K562 (cell line): ENCODE results near the gene CHST14. TPM values are rescaled to one million over a fixed set of nuclear protein-coding genes. Genes with fewer than 3 reads are reported as not detected.

ENCODE experiments used
- CBFA2T3 ChIP-seq: fragments of 450-650 bp; IDR thresholded peaks from 2 replicates; pipeline ENCODE4 v1.6.1; 2017
- CBX5 ChIP-seq: IDR thresholded peaks from 2 replicates; pipeline ENCODE4 v1.6.1; 2014; ENCODE audit warnings: low read depth, borderline replicate concordance
- CBX8 ChIP-seq: fragments of 200-600 bp; sonication (generic); IDR thresholded peaks from 2 replicates; pipeline ENCODE4 v1.6.1; 2012; ENCODE audit warnings: borderline replicate concordance, mixed run types, low read depth, mild to moderate bottlenecking, moderate library complexity, mixed read lengths, low read length, control low read depth, inconsistent platforms; ENCODE audit not compliant: poor library complexity, severe bottlenecking; ENCODE audit errors: extremely low read depth
- CCNT2 ChIP-seq: IDR thresholded peaks from 2 replicates; pipeline ENCODE4 v1.6.1; 2011; ENCODE audit warnings: borderline replicate concordance, low read depth, mild to moderate bottlenecking, moderate library complexity, mixed read lengths, low read length; ENCODE audit not compliant: insufficient read length; ENCODE audit errors: extremely low read depth
- CEBPB ChIP-seq: fragments of 450-650 bp; IDR thresholded peaks from 2 replicates; pipeline ENCODE4 v1.6.1; 2016; ENCODE audit warnings: missing genetic modification characterization, missing compliant biosample characterization
- CHD1 ChIP-seq: fragments of 200-600 bp; sonication (generic); IDR thresholded peaks from one replicate; pipeline ENCODE4 v1.6.1; 2012; ENCODE audit warnings: mild to moderate bottlenecking, moderate library complexity, low read length, inconsistent platforms
- DDX20 ChIP-seq: fragments of 450-650 bp; IDR thresholded peaks from 2 replicates; pipeline ENCODE4 v1.6.1; 2016; ENCODE audit warnings: missing genetic modification characterization, low read depth, mild to moderate bottlenecking, missing compliant biosample characterization, moderate library complexity
- E2F5 ChIP-seq: sonication (generic); formaldehyde crosslinking; IDR thresholded peaks from 2 replicates; pipeline ENCODE4 v1.8.0; 2022; ENCODE audit warnings: mild to moderate bottlenecking, missing genetic modification reagents
- ETV5 ChIP-seq: sonication (generic); formaldehyde crosslinking; IDR thresholded peaks from 2 replicates; pipeline ENCODE4 v1.4.0; 2020; ENCODE audit warnings: low read depth, mild to moderate bottlenecking, missing genetic modification reagents
- FOXA1 ChIP-seq: fragments of 450-650 bp; IDR thresholded peaks from 2 replicates; pipeline ENCODE4 v1.6.1; 2016; ENCODE audit warnings: mild to moderate bottlenecking, borderline replicate concordance
- FOXM1 ChIP-seq, 2 experiments: fragments of 450-650 bp in 1 of 2; sonication (generic) in 1 of 2; formaldehyde crosslinking in 1 of 2; IDR thresholded peaks; 2 replicates each; pipeline versions ENCODE4 v1.6.1 to v1.9.0; 2017 to 2022; ENCODE audit warnings: low read depth in 2 of 2, mild to moderate bottlenecking in 2 of 2, missing genetic modification reagents in 1 of 2, moderate library complexity in 1 of 2
- GABPA ChIP-seq: fragments of 200-800 bp; sonication (Bioruptor generic); conservative IDR thresholded peaks from 2 replicates; pipeline ENCODE4 v1.6.1; 2016; ENCODE audit warnings: low read depth, missing genetic modification characterization, missing compliant biosample characterization
- KAT2B ChIP-seq: IDR thresholded peaks from one replicate; pipeline ENCODE4 v1.6.1; 2012; ENCODE audit warnings: low read depth, mild to moderate bottlenecking, control low read depth, inconsistent platforms, low read length, moderate library complexity
- KAT8 ChIP-seq: fragments of 450-650 bp; IDR thresholded peaks from 2 replicates; pipeline ENCODE4 v1.6.1; 2016; ENCODE audit warnings: low read depth, mild to moderate bottlenecking
- MYNN ChIP-seq, 2 experiments: sonication (generic); formaldehyde crosslinking in 1 of 2; IDR thresholded peaks; 2 replicates each; pipeline versions ENCODE4 v1.5.0 to v1.6.1; 2016 to 2020; ENCODE audit warnings: antibody characterized with exemption in 1 of 2, missing genetic modification reagents in 1 of 2
- NCOR1 ChIP-seq: fragments of 450-650 bp; IDR thresholded peaks from 2 replicates; pipeline ENCODE4 v1.6.1; 2016; ENCODE audit warnings: mild to moderate bottlenecking, moderate library complexity
- NFATC3 ChIP-seq: fragments of 450-650 bp; IDR thresholded peaks from 2 replicates; pipeline ENCODE4 v1.6.1; 2017; ENCODE audit warnings: mild to moderate bottlenecking
- NFIX ChIP-seq: fragments of 250-450 bp; sonication (Bioruptor Pico); IDR thresholded peaks from 2 replicates; pipeline ENCODE4 v1.4.0; 2020; ENCODE audit warnings: low read depth, mild to moderate bottlenecking, moderate library complexity
- POLR2AphosphoS2 ChIP-seq: IDR thresholded peaks from 2 replicates; pipeline ENCODE4 v1.6.1; 2012; ENCODE audit warnings: low read length, improper control_type of control experiment
- RBM14 ChIP-seq: fragments of 200-400 bp; formaldehyde crosslinking; IDR thresholded peaks from 2 replicates; pipeline ENCODE4 v1.6.1; 2018; ENCODE audit warnings: low read depth, mild to moderate bottlenecking, low read length, moderate library complexity, borderline replicate concordance; ENCODE audit not compliant: insufficient read depth
- RBM17 ChIP-seq: fragments of 200-400 bp; formaldehyde crosslinking; IDR thresholded peaks from 2 replicates; pipeline ENCODE4 v1.6.1; 2017; ENCODE audit warnings: low read depth, mild to moderate bottlenecking, low read length, borderline replicate concordance
- RUNX1 ChIP-seq: sonication (generic); IDR thresholded peaks from 2 replicates; pipeline ENCODE4 v1.6.1; 2016; ENCODE audit warnings: antibody characterized with exemption, low read depth
- SMAD3 ChIP-seq: fragments of 450-650 bp; formaldehyde crosslinking; conservative IDR thresholded peaks from 2 replicates; pipeline ENCODE4 v1.4.0; 2020; ENCODE audit warnings: mild to moderate bottlenecking
- ZNF140 ChIP-seq: fragments of 250-450 bp; sonication (Bioruptor Pico); IDR thresholded peaks from 2 replicates; pipeline ENCODE4 v1.8.0; 2021; ENCODE audit warnings: moderate library complexity, mild to moderate bottlenecking, inconsistent platforms
- ZNF143 ChIP-seq: sonication (generic); formaldehyde crosslinking; IDR thresholded peaks from 2 replicates; pipeline ENCODE4 v1.9.0; 2022; ENCODE audit warnings: mild to moderate bottlenecking, missing genetic modification reagents
- ZNF347 ChIP-seq: fragments of 450-650 bp; formaldehyde crosslinking; IDR thresholded peaks from 2 replicates; pipeline ENCODE4 v1.4.0; 2020; ENCODE audit warnings: low read depth, mild to moderate bottlenecking, moderate library complexity
- ZNF699 ChIP-seq: fragments of 250-450 bp; sonication (Bioruptor Pico); IDR thresholded peaks from 2 replicates; pipeline ENCODE4 v1.8.0; 2021; ENCODE audit warnings: mild to moderate bottlenecking, moderate library complexity; ENCODE audit not compliant: insufficient replicate concordance
- ZNF707 ChIP-seq: fragments of 250-450 bp; sonication (Bioruptor Pico); conservative IDR thresholded peaks from 2 replicates; pipeline ENCODE4 v1.8.0; 2022; ENCODE audit warnings: inconsistent platforms, mild to moderate bottlenecking, moderate library complexity
- polyA plus RNA-seq, 8 experiments: library from polyadenylated mRNA; depleted of rRNA in 4 of 8; stranded (reverse) in 5 of 8; unstranded in 3 of 8; fragments of >200 nt; fragmentation: Nextera tagmentation in 2 of 8; fragmentation: Illumina TruSeq in 1 of 8; extraction: Ambion mirVana in 2 of 8; extraction: Trizol in 1 of 8; gene quantifications; 2 replicates each; pipeline versions ENCODE4 v1.2.1 to v1.2.3, GENCODE V29; 2011 to 2014; ENCODE audit warnings: inconsistent platforms in 1 of 8, missing spikeins in 1 of 8
- total RNA-seq, 7 experiments: library from RNA; depleted of rRNA in 6 of 7; stranded (reverse); fragments of >200 nt in 6 of 7; fragmentation: Illumina TruSeq in 2 of 7; extraction: Trizol in 2 of 7; gene quantifications; 2 replicates each; pipeline versions ENCODE4 v1.2.1 to v1.2.3, GENCODE V29; 2011 to 2021; ENCODE audit warnings: low replicate concordance in 1 of 7
- TF ChIP-seq, protein P1 (sequence below): fragments of 250-450 bp; sonication (Bioruptor Pico); IDR thresholded peaks from 2 replicates; pipeline ENCODE4 v1.8.0; 2021; ENCODE audit warnings: borderline replicate concordance, mild to moderate bottlenecking, moderate library complexity; ENCODE audit not compliant: poor library complexity, severe bottlenecking

CHST14 gene
- total and polyA plus RNA-seq, 9 of the 15 experiments (the other 6 are each of a cell fraction or from before 2014, with no cell fraction given): 1.6 to 12.1 (median 4.5) TPM

DNA sequence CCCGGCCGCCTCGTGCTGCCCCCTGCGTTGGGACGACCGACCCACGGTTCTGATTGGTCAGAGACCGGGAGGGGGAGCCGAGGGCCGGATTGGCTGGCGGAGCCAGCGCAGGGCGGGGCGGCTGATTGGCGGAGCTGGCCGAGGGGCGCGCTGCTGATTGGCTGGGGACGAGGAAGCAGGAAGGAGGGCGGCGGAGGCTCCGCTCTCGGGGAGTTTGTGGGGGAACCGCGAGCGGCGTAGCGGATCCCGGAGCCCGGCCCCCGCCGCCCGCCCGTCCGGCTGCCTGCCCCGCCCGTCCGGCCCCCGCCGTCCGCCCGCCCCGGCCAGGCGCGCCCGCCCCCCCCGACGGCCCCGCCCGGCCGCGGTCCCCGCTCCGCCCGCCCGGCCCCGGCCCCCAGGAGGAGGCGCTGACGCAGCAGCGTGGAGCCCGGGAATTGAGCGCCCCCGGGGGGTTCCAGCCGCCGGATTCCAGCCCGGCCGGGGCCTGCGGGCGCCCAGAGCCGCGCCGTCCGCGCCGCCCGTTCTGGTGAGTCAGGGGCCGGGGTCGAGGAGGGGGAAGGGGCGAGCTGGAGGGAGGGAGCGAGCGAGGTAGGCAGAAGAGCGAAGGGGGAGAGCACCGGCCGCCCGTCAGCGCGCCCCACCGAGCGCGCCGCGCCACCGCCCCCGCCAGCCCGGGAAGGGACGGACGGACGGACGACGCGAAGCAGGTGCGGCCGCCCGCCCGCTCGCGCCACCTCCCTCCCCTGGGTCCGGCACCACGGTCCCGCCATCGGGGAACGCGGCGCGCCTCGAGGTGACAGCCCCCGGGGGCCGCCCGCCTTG, 29.8 kb upstream of the CHST14 start, which contains the start of gene BAHD1 (continued):
- TF ChIP-seq CCNT2: peak; percentile 52
- TF ChIP-seq POLR2AphosphoS2: no peak
- TF ChIP-seq RBM14: no peak
- no peak for TF ChIP-seq ZNF699 (CRISPR knock-in tag)
- no peak for TF ChIP-seq RUNX1
- no peak for TF ChIP-seq NCOR1
- peak; percentile 41 for TF ChIP-seq CHD1
- TF ChIP-seq CBX5: no peak
- TF ChIP-seq SMAD3 (CRISPR knock-in tag): no peak
- TF ChIP-seq KAT2B: no peak
- no peak for TF ChIP-seq ZNF143
- no peak for TF ChIP-seq KAT8
- no peak for TF ChIP-seq ZNF707
- TF ChIP-seq E2F5 (CRISPR knock-in tag): no peak
- TF ChIP-seq CEBPB (tag): no peak
- no peak for TF ChIP-seq NFIX (CRISPR knock-in tag)
- no peak for TF ChIP-seq FOXM1 (IDR thresholded peaks at IDR 0.05; ENCODE audit: low read depth)
- TF ChIP-seq FOXM1 (CRISPR knock-in tag; IDR thresholded peaks at IDR 0.05; ENCODE audit: low read depth): no peak
- TF ChIP-seq MYNN (IDR thresholded peaks at IDR 0.05): no peak
- no peak for TF ChIP-seq MYNN (CRISPR knock-in tag; IDR thresholded peaks at IDR 0.05)
- no peak for TF ChIP-seq FOXA1
- TF ChIP-seq DDX20 (tag): no peak
- TF ChIP-seq CBFA2T3: no peak
- TF ChIP-seq GABPA (tag): peak; percentile 58; the same call in 1 of the 2 replicates
- no peak for TF ChIP-seq NFATC3
- TF ChIP-seq ZNF140 (CRISPR knock-in tag): no peak
- no peak for TF ChIP-seq ZNF347
- TF ChIP-seq ETV5 (CRISPR knock-in tag): no peak
- TF ChIP-seq, protein P1, sequence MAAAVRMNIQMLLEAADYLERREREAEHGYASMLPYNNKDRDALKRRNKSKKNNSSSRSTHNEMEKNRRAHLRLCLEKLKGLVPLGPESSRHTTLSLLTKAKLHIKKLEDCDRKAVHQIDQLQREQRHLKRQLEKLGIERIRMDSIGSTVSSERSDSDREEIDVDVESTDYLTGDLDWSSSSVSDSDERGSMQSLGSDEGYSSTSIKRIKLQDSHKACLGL: no peak
- no peak for TF ChIP-seq CBX8
- no peak for TF ChIP-seq RBM17
